ENCODE results near the gene ESPNL. TPM values are rescaled to one million over a fixed set of nuclear protein-coding genes. Genes with fewer than 3 reads are reported as not detected.
A peak's percentile ranks its signal among the peaks of the same experiment; 100 is the strongest.

ESPNL gene
- total and polyA plus RNA-seq, 2 of the 4 experiments (the other 2 are of a cell fraction): 2.0 TPM

GRCh38 chr2:238085899-238086298 is 14.2 kb upstream of the ESPNL start:
- dilution Hi-C loops (cut with HindIII; ENCODE audit: low sequenced_read_pairs, unreplicated experiment): no loop called here
- Histone ChIP-seq H4K5ac (ENCODE audit: low read depth, low read length) (no peak overlapping the region), H3K36me3 (ENCODE audit: control insufficient read depth, insufficient read depth, low read length) (peaks cover 27% of the 10 kb centered on the region), H3K27ac (ENCODE audit: insufficient read depth, low read length) (no peak overlapping the region), H2BK20ac (ENCODE audit: low read depth, low read length) (no peak overlapping the region), H2BK120ac (ENCODE audit: low read depth, low read length) (no peak overlapping the region), H3K4ac (ENCODE audit: low read depth, low read length) (no peak overlapping the region), H3K4me3 (ENCODE audit: insufficient read depth, low read depth, low read length) (no peak overlapping the region), H2AFZ (replicated peaks; ENCODE audit: low read length, poor library complexity) (no peak overlapping the region), H4K91ac (ENCODE audit: insufficient read depth, low read depth, low read length) (no peak overlapping the region), H3K23ac (ENCODE audit: low read depth, low read length) (no peak overlapping the region), H4K20me1 (ENCODE audit: insufficient read depth, low read length) (no peaks in the 10 kb centered on the region; the same call in 1 of the 2 replicates), H2BK5ac (ENCODE audit: low read depth, low read length, poor library complexity, severe bottlenecking) (no peak overlapping the region), H3K79me1 (ENCODE audit: low read depth in 1 of 2, low read length in 2 of 2) (no peaks in the 10 kb centered on the region), H3K9me3 (ENCODE audit: control insufficient read depth, insufficient read depth, low read length) (no peaks in the 10 kb centered on the region), H3K27me3 (ENCODE audit: control insufficient read depth, insufficient read depth, low read length) (no peaks in the 10 kb centered on the region), H3K4me1 (ENCODE audit: control insufficient read depth, insufficient read depth, low read length) (no peaks in the 10 kb centered on the region), H2AK5ac (ENCODE audit: low read depth, low read length) (no peak overlapping the region), H3K56ac (ENCODE audit: extremely low read depth, insufficient read depth, low read length) (no peak overlapping the region), H3K14ac (replicated peaks; ENCODE audit: low read depth, low read length) (no peak overlapping the region), H4K8ac (ENCODE audit: low read depth in 2 of 2, low read length in 2 of 2) (no peak overlapping the region), H3K9me1 (ENCODE audit: insufficient read depth, low read length) (peaks cover 3% of the 10 kb centered on the region), H2AK9ac (replicated peaks; ENCODE audit: low read depth, low read length, poor library complexity) (no peak overlapping the region), H3K9ac (ENCODE audit: low read depth, low read length) (no peak overlapping the region), H3K4me2 (ENCODE audit: low read depth, low read length) (no peak overlapping the region), H2BK15ac (ENCODE audit: low read depth, low read length) (no peak overlapping the region), H3K18ac (ENCODE audit: low read depth, low read length) (no peak overlapping the region)
- TF ChIP-seq RFX5 (IDR thresholded peaks at IDR 0.05; ENCODE audit: low read depth, low read length) (no peak), CHD1 (IDR thresholded peaks at IDR 0.05; ENCODE audit: low read depth, low read length) (no peak), POLR2A (IDR thresholded peaks at IDR 0.05; ENCODE audit: low read depth, low read length) (no peak), SMC3 (IDR thresholded peaks at IDR 0.05; ENCODE audit: low read depth, low read length) (no peak), NFE2L2 (IDR thresholded peaks at IDR 0.05; ENCODE audit: low read depth, low read length) (no peak), RAD21 (IDR thresholded peaks at IDR 0.05; ENCODE audit: low read length) (no peak), MAFK (IDR thresholded peaks at IDR 0.05; ENCODE audit: low read depth, low read length) (no peak)
- in situ Hi-C loops (cut with MboI; ENCODE audit: low sequenced_read_pairs): no loop called here
- intact Hi-C loops (cut with micrococcal nuclease): no loop called here
- peak; percentile 16 for DNase-seq
- ATAC-seq (ENCODE audit: low read depth): peak; percentile 57
- no TSS peak for BruUV-seq (replicated peaks)
- POLR2A ChIA-PET (ENCODE audit: unreplicated experiment): no interaction called here
- CTCF ChIA-PET: interaction anchor here (0.6 kb wide), 1 partner anchor 230 kb away, joined by 4 read pairs; no protein-coding TSS in a partner anchor
- WGBS, 2 experiments (ENCODE audit: extremely low coverage in 2 of 2, insufficient read length in 1 of 2): no CpG with 5 or more reads among the region's 3 CpGs

All from IMR-90 (cell line).